K562 (cell line): ENCODE results near the gene WIPF2. TPM values are rescaled to one million over a fixed set of nuclear protein-coding genes. Genes with fewer than 3 reads are reported as not detected.
A peak's percentile ranks its signal among the peaks of the same experiment; 100 is the strongest.

ENCODE experiments used
- ARNT ChIP-seq, 2 experiments: fragments of 450-650 bp; IDR thresholded peaks; 2 replicates each; pipeline ENCODE4 v1.6.1; 2016; ENCODE audit warnings: mild to moderate bottlenecking in 1 of 2
- ATF1 ChIP-seq, 2 experiments: fragments of 450-650 bp in 1 of 2; IDR thresholded peaks; 2 replicates each; pipeline ENCODE4 v1.6.1; 2016; ENCODE audit warnings: missing compliant biosample characterization in 1 of 2, missing genetic modification characterization in 1 of 2
- BCL6 ChIP-seq: fragments of 250-450 bp; sonication (Bioruptor Pico); IDR thresholded peaks from 2 replicates; pipeline ENCODE4 v1.4.0; 2020
- BRCA1 ChIP-seq, 2 experiments: fragments of 450-650 bp in 1 of 2; sonication (generic) in 1 of 2; formaldehyde crosslinking in 1 of 2; IDR thresholded peaks; 2 replicates each; pipeline versions ENCODE4 v1.5.0 to v1.6.1; 2017 to 2020; ENCODE audit warnings: mild to moderate bottlenecking in 1 of 2, missing genetic modification reagents in 1 of 2
- CBX5 ChIP-seq: IDR thresholded peaks from 2 replicates; pipeline ENCODE4 v1.6.1; 2014; ENCODE audit warnings: low read depth, borderline replicate concordance
- FIP1L1 ChIP-seq: fragments of 200-400 bp; formaldehyde crosslinking; IDR thresholded peaks from 2 replicates; pipeline ENCODE4 v1.6.1; 2018; ENCODE audit warnings: mild to moderate bottlenecking, low read depth, low read length; ENCODE audit not compliant: poor library complexity, severe bottlenecking
- HNRNPH1 ChIP-seq: fragments of 200-400 bp; formaldehyde crosslinking; optimal IDR thresholded peaks from 2 replicates; pipeline ENCODE3; 2017; ENCODE audit warnings: low read depth, mild to moderate bottlenecking, low read length, moderate library complexity
- JUN ChIP-seq, 2 experiments: sonication (generic) in 1 of 2; formaldehyde crosslinking in 1 of 2; IDR thresholded peaks; 2 replicates each; pipeline versions ENCODE4 v1.6.1 to v1.8.0; 2012 to 2022; ENCODE audit warnings: borderline replicate concordance in 2 of 2, mild to moderate bottlenecking in 2 of 2, improper control_type of control experiment in 1 of 2, low read depth in 1 of 2, low read length in 1 of 2, missing genetic modification reagents in 1 of 2
- MBD2 ChIP-seq: sonication (generic); IDR thresholded peaks from 2 replicates; pipeline ENCODE4 v1.6.1; 2016; ENCODE audit warnings: low read depth, borderline replicate concordance
- MTA1 ChIP-seq: fragments of 450-650 bp; IDR thresholded peaks from 2 replicates; pipeline ENCODE4 v1.6.1; 2017; ENCODE audit warnings: borderline replicate concordance
- MXI1 ChIP-seq: IDR thresholded peaks from 2 replicates; pipeline ENCODE4 v1.6.1; 2011; ENCODE audit warnings: low read depth, mild to moderate bottlenecking, improper control_type of control experiment, low read length
- NCOA1 ChIP-seq: fragments of 450-650 bp; IDR thresholded peaks from 2 replicates; pipeline ENCODE4 v1.6.1; 2016; ENCODE audit warnings: low read depth
- RBM14 ChIP-seq: fragments of 200-400 bp; formaldehyde crosslinking; IDR thresholded peaks from 2 replicates; pipeline ENCODE4 v1.6.1; 2018; ENCODE audit warnings: low read depth, mild to moderate bottlenecking, low read length, moderate library complexity, borderline replicate concordance; ENCODE audit not compliant: insufficient read depth
- SPI1 ChIP-seq: IDR thresholded peaks from 2 replicates; pipeline ENCODE4 v1.6.1; 2011; ENCODE audit warnings: low read depth, low read length, control low read depth, borderline replicate concordance
- ZFP30 ChIP-seq: fragments of 250-450 bp; sonication (Bioruptor Pico); IDR thresholded peaks from 2 replicates; pipeline ENCODE4 v1.8.0; 2022; ENCODE audit warnings: moderate library complexity, mild to moderate bottlenecking, inconsistent platforms, borderline replicate concordance
- polyA plus RNA-seq, 8 experiments: library from polyadenylated mRNA; depleted of rRNA in 4 of 8; stranded (reverse) in 5 of 8; unstranded in 3 of 8; fragments of >200 nt; fragmentation: Nextera tagmentation in 2 of 8; fragmentation: Illumina TruSeq in 1 of 8; extraction: Ambion mirVana in 2 of 8; extraction: Trizol in 1 of 8; gene quantifications; 2 replicates each; pipeline versions ENCODE4 v1.2.1 to v1.2.3, GENCODE V29; 2011 to 2014; ENCODE audit warnings: inconsistent platforms in 1 of 8, missing spikeins in 1 of 8
- total RNA-seq, 7 experiments: library from RNA; depleted of rRNA in 6 of 7; stranded (reverse); fragments of >200 nt in 6 of 7; fragmentation: Illumina TruSeq in 2 of 7; extraction: Trizol in 2 of 7; gene quantifications; 2 replicates each; pipeline versions ENCODE4 v1.2.1 to v1.2.3, GENCODE V29; 2011 to 2021; ENCODE audit warnings: low replicate concordance in 1 of 7
- TF ChIP-seq, protein P1 (sequence below), 2 experiments: fragments of 450-650 bp; IDR thresholded peaks; 2 replicates each; pipeline ENCODE4 v1.6.1; 2018; ENCODE audit warnings: mild to moderate bottlenecking in 2 of 2, low read depth in 1 of 2; ENCODE audit not compliant: partially characterized antibody in 2 of 2
- TF ChIP-seq, protein P2 (sequence below): sonication (generic); formaldehyde crosslinking; IDR thresholded peaks from 2 replicates; pipeline ENCODE4 v1.8.1; 2022; ENCODE audit warnings: missing genetic modification reagents
- TF ChIP-seq, protein P3 (sequence below): fragments of 450-650 bp; IDR thresholded peaks from 2 replicates; pipeline ENCODE4 v1.6.1; 2017; ENCODE audit warnings: antibody characterized with exemption
- TF ChIP-seq, protein P4 (sequence below): sonication (generic); formaldehyde crosslinking; IDR thresholded peaks from 2 replicates; pipeline ENCODE4 v1.8.0; 2022; ENCODE audit warnings: mild to moderate bottlenecking, missing genetic modification reagents

WIPF2 gene
- total and polyA plus RNA-seq, 9 of the 15 experiments (the other 6 are each of a cell fraction or from before 2014, with no cell fraction given) = 3.6 to 15.0 (median 5.3) TPM

DNA sequence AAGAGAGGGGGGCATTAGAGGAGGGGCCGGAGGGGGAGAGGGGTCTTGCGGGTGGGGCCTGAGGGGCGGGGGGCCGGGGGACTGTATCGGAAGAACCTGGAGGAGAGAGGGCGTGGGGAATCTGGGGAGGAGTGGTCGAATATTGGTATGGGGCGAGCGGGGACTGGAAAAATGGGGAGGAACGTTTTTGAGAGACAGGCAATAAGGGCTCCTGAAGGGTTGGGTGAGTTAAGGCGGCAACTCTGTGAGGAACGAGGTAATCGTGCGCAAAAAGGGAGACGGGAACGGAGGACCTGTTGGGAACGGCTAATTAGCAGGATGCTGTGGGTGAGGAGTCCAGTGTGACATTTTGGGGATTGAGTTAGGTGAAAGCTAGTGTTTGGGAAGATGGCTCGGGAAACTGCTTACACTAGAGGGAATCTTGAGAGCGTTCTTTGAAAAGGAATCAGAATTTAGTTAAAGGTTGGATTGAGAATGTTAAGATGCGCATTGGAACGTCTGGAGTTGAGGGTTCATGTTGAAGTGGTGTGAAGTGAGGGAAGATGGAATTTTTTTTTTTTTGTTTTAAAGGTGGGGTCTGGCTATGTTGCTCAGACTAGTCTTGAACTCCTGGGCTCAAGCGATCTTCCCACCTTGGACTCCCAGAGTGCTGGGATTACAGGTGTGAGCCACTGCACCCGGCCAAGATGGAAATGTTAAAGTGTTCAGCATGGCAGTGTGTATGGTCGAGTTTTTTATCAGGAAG is 662 bp downstream of the WIPF2 start (continued):
- TF ChIP-seq, protein P1, sequence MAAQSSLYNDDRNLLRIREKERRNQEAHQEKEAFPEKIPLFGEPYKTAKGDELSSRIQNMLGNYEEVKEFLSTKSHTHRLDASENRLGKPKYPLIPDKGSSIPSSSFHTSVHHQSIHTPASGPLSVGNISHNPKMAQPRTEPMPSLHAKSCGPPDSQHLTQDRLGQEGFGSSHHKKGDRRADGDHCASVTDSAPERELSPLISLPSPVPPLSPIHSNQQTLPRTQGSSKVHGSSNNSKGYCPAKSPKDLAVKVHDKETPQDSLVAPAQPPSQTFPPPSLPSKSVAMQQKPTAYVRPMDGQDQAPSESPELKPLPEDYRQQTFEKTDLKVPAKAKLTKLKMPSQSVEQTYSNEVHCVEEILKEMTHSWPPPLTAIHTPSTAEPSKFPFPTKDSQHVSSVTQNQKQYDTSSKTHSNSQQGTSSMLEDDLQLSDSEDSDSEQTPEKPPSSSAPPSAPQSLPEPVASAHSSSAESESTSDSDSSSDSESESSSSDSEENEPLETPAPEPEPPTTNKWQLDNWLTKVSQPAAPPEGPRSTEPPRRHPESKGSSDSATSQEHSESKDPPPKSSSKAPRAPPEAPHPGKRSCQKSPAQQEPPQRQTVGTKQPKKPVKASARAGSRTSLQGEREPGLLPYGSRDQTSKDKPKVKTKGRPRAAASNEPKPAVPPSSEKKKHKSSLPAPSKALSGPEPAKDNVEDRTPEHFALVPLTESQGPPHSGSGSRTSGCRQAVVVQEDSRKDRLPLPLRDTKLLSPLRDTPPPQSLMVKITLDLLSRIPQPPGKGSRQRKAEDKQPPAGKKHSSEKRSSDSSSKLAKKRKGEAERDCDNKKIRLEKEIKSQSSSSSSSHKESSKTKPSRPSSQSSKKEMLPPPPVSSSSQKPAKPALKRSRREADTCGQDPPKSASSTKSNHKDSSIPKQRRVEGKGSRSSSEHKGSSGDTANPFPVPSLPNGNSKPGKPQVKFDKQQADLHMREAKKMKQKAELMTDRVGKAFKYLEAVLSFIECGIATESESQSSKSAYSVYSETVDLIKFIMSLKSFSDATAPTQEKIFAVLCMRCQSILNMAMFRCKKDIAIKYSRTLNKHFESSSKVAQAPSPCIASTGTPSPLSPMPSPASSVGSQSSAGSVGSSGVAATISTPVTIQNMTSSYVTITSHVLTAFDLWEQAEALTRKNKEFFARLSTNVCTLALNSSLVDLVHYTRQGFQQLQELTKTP (IDR thresholded peaks at IDR 0.05; ENCODE audit: low read depth in 1 of 2, partially characterized antibody in 2 of 2) = peak in 1 of 2 experiments; percentile 59
- TF ChIP-seq JUN (IDR thresholded peaks at IDR 0.05; ENCODE audit: borderline replicate concordance, low read depth, low read length) (no peak), JUN (CRISPR knock-in tag; IDR thresholded peaks at IDR 0.05; ENCODE audit: borderline replicate concordance) (no peak), RBM14 (no peak), ATF1 (CRISPR knock-in tag; IDR thresholded peaks at IDR 0.05) (no peak), ATF1 (tag; IDR thresholded peaks at IDR 0.05) (no peak), HNRNPH1 (no peak), SPI1 (no peak), BCL6 (CRISPR knock-in tag) (no peak), FIP1L1 (no peak), MXI1 (no peak), MTA1 (no peak; the same call in 1 of the 2 replicates), BRCA1 (IDR thresholded peaks at IDR 0.05) (no peak), BRCA1 (CRISPR knock-in tag; IDR thresholded peaks at IDR 0.05) (no peak), CBX5 (no peak), ZFP30 (CRISPR knock-in tag) (no peak), ARNT (IDR thresholded peaks at IDR 0.05) (peak in 1 of 2 experiments; percentile 57; a peak in 1 of 4 replicates), NCOA1 (peak; percentile 50), MBD2 (no peak)
- TF ChIP-seq, protein P2, sequence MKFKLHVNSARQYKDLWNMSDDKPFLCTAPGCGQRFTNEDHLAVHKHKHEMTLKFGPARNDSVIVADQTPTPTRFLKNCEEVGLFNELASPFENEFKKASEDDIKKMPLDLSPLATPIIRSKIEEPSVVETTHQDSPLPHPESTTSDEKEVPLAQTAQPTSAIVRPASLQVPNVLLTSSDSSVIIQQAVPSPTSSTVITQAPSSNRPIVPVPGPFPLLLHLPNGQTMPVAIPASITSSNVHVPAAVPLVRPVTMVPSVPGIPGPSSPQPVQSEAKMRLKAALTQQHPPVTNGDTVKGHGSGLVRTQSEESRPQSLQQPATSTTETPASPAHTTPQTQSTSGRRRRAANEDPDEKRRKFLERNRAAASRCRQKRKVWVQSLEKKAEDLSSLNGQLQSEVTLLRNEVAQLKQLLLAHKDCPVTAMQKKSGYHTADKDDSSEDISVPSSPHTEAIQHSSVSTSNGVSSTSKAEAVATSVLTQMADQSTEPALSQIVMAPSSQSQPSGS (CRISPR knock-in tag) = no peak
- TF ChIP-seq, protein P3, sequence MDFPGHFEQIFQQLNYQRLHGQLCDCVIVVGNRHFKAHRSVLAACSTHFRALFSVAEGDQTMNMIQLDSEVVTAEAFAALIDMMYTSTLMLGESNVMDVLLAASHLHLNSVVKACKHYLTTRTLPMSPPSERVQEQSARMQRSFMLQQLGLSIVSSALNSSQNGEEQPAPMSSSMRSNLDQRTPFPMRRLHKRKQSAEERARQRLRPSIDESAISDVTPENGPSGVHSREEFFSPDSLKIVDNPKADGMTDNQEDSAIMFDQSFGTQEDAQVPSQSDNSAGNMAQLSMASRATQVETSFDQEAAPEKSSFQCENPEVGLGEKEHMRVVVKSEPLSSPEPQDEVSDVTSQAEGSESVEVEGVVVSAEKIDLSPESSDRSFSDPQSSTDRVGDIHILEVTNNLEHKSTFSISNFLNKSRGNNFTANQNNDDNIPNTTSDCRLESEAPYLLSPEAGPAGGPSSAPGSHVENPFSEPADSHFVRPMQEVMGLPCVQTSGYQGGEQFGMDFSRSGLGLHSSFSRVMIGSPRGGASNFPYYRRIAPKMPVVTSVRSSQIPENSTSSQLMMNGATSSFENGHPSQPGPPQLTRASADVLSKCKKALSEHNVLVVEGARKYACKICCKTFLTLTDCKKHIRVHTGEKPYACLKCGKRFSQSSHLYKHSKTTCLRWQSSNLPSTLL = no peak
- TF ChIP-seq, protein P4, sequence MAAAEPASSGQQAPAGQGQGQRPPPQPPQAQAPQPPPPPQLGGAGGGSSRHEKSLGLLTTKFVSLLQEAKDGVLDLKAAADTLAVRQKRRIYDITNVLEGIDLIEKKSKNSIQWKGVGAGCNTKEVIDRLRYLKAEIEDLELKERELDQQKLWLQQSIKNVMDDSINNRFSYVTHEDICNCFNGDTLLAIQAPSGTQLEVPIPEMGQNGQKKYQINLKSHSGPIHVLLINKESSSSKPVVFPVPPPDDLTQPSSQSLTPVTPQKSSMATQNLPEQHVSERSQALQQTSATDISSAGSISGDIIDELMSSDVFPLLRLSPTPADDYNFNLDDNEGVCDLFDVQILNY (CRISPR knock-in tag) = no peak
